ENCODE measurements around the gene GIN1.
A peak's percentile ranks its signal among the peaks of the same experiment; 100 is the strongest.
"Not testable (repeated sequence)": the region's sequence is repeated elsewhere in the genome, so short reads cannot be mapped to it uniquely, and the experiment has no call there.

Gene GIN1

DNA sequence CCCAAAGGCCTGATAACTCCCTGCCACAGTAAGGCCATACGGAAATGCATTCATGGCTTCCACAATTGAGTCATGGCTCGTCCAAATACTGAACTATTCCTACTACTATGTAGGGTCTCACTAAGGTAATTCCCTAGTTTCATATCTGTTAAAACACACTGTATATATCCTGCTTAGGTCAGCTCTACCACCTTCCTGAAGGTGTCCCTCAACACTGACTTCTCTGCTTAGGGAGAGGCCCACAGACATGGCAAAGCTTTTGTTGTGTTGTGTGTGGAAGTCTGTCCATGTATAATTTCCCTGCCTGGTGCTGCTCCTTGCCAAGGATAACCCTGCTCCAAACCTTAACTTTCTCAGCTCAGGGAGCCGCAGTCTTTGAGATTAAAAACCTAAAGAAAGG, 60.4 kb downstream of the GIN1 start:
- intact Hi-C loops (cut with DNase I), result no loop called here
- no peak for DNase-seq

- intact Hi-C loops (cut with DNase I), result no loop called here
- no peak for DNase-seq
Observed at GRCh38 chr5:103057208-103058130, 62.5 kb downstream of the GIN1 start.

DNA sequence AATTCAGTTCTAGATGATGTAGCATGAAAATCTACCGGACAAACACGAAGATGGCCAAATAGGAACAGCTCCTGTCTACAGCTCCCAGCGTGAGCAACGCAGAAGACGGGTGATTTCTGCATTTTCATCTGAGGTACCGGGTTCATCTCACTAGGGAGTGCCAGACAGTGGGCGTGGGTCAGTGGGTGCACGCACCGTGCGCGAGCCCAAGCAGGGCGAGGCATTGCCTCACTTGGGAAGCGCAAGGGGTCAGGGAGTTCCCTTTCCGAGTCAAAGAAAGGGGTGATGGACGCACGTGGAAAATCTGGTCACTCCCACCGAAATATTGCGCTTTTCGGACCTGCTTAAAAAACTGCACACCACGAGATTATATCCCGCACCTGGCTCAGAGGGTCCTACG, 73.2 kb downstream of the GIN1 start:
- intact Hi-C loops (cut with DNase I), result loop anchor here (10.0 kb wide), 1 partner anchor 462 kb away; no protein-coding TSS in a partner anchor
- not testable (repeated sequence) for DNase-seq

DNA sequence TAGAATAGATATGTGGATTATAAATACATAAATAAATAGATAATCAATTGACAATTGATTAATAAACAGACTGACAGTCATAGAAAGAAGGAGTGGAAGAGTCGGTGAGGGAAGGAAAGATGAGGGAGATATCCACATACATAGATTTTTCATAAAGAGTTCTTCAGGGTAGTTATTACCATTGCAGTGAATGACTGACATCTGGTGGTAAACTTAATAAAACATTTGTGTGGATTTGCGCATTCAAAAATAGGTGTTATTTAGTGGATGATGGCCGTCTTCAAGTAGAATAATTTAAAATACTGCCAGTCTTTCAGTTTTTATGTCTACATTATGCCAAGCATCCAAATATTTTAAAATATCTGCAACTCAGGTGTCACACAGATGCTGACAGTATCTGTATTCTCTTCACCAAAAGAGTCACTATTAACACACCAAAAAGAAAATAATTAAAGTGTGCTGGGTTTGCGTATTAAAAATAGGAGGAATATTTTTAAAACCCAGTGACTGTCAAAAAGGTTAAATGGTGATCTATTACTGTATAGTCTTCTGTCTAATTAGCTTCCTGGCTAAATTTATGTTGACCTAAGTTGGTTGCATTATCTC, 78.8 kb downstream of the GIN1 start:
- DNase-seq, result no peak
- intact Hi-C loops (cut with DNase I), result loop anchor here (10.0 kb wide), 1 partner anchor 456 kb away; no protein-coding TSS in a partner anchor

DNA sequence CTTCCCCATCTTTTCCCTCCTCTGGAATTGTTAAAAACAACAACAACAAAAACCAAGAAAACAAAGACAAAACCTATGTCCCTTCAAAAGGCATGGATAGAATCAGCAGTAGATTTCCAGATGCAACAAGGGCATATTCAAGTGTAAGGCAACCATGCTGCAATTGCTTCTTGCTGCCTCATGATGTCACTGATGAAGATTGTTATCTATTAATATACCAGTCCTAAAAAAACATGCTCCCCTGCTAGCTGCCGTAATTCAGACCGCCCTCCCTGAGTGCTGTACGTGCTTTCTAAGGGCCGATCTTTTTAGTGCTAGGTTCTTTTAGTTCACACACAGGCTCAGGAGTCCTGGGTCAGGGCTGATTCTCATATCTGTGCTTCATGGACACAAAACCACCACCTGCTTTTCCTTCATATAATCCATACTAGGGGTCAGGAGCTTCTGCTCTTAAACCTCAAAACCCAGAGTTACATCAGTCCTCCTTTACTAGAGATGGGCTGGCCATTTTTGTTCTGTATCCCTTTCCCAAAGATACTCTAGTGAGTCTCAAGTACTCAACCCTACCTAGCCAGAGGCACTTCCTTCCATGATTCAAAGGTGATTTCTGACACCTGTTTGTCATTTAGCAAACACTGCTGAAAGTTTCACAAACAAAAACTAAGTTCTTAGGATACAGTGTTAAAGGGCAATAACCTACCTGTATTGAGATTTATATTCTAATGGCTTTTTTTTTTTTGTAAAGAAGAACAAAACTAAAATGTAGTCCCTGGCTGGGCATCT, 82.1 kb downstream of the GIN1 start:
- DNase-seq, result peak in 1 of 42 donors; percentile 15
- intact Hi-C loops (cut with DNase I), result no loop called here

DNA sequence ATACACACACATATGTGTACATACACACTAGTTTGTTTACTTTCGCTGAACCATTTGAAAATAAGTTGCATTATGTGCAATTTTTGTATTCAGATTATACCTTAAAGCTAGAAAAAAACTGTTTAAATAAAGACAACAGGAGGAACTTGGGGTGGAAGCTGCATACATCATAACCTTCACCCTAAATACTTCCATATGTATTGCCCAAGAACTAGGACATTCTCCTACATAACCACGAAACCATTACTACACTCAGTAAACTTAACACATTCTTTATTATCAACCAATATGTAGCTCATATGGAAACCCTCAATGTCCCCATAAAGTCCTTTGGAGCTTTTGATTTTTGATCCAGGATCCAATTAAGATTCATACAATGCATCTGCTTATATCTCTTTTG, 83.3 kb downstream of the GIN1 start:
- intact Hi-C loops (cut with DNase I), result no loop called here
- no peak for DNase-seq
